Hindlimb muscle (tissue), 1 donor: ENCODE data around the gene TIAM2. TPM values are rescaled to one million over a fixed set of nuclear protein-coding genes. Genes with fewer than 3 reads are reported as not detected.

Source experiments
- DNase-seq: peaks from one replicate; pipeline ENCODE4 v3.0.0-alpha.2; 2013
- polyA plus RNA-seq: library from polyadenylated mRNA; unstranded; fragments of 120-200 nt; gene quantifications from one replicate; pipeline ENCODE4 v1.2.1, GENCODE V29; 2013; ENCODE audit not compliant: insufficient read length

The TIAM2 gene
- polyA plus RNA-seq, 1 donor, result 13.6 TPM

- DNase-seq, result no peak
These were observed 69.2 kb downstream of the TIAM2 start for GRCh38 chr6:155064303-155064702.

GRCh38 chr6:155066361-155066760 is 71.2 kb downstream of the TIAM2 start:
- DNase-seq, result peak; percentile 85

GRCh38 chr6:155066921-155067680 is 72.0 kb downstream of the TIAM2 start:
- peak; percentile 51 for DNase-seq

- peak; percentile 73 for DNase-seq
These were observed 73.0 kb downstream of the TIAM2 start for GRCh38 chr6:155067956-155068615.

GRCh38 chr6:155069543-155069942 is 74.4 kb downstream of the TIAM2 start:
- no peak for DNase-seq

- no peak for DNase-seq
These were observed 81.0 kb downstream of the TIAM2 start for GRCh38 chr6:155075930-155076695.

GRCh38 chr6:155077331-155077730 is 82.2 kb downstream of the TIAM2 start:
- DNase-seq, result no peak

- no peak for DNase-seq
These were observed 82.7 kb downstream of the TIAM2 start for GRCh38 chr6:155077784-155078183.

GRCh38 chr6:155078331-155078745 is 83.2 kb downstream of the TIAM2 start:
- DNase-seq, result peak; percentile 47

- DNase-seq, result no peak
These were observed 84.9 kb downstream of the TIAM2 start for GRCh38 chr6:155079985-155080452.

- no peak for DNase-seq
These were observed 86.0 kb downstream of the TIAM2 start for GRCh38 chr6:155080881-155081845.

- no peak for DNase-seq
These were observed 89.5 kb downstream of the TIAM2 start for GRCh38 chr6:155084431-155085123.

GRCh38 chr6:155085582-155086257 is 90.6 kb downstream of the TIAM2 start:
- DNase-seq, result no peak

GRCh38 chr6:155088856-155089255 is 93.7 kb downstream of the TIAM2 start:
- no peak for DNase-seq

GRCh38 chr6:155089746-155090145 is 94.6 kb downstream of the TIAM2 start:
- no peak for DNase-seq

GRCh38 chr6:155090166-155090565 is 95.1 kb downstream of the TIAM2 start:
- no peak for DNase-seq

GRCh38 chr6:155091756-155092155 is 96.6 kb downstream of the TIAM2 start:
- no peak for DNase-seq

- DNase-seq, result no peak
These were observed 98.3 kb downstream of the TIAM2 start for GRCh38 chr6:155093430-155093829.

- DNase-seq, result no peak
These were observed 105.0 kb downstream of the TIAM2 start for GRCh38 chr6:155100087-155100486.

GRCh38 chr6:155100591-155100990 is 105.5 kb downstream of the TIAM2 start:
- DNase-seq, result no peak
